ENCODE measurements around the gene PRRG4. TPM values are rescaled to one million over a fixed set of nuclear protein-coding genes. Genes with fewer than 3 reads are reported as not detected.

Gene PRRG4
- total RNA-seq, 1 experiment from 2014 or later: 1.2 TPM

DNA sequence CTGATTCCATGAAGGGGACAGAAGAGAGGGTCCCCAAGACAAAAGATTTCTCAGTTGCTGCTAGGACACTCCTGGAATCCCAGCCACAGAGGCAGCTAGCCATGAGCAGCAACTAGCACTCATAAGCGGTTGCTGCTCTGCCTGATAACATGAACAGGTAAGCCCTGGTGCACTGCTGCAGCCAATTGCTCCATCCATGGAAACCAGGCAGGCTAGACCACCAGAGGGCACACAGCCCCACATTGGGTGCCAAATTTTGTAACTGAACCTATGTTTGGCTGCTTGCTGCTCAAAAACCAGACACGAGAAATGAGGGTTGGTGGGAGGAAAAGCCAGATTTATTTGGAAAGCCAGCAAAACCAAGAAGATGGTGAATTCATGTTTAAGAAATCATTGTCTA lies 40.9 kb downstream of the PRRG4 start:
- Histone ChIP-seq H3K4ac (ENCODE audit: low read depth, low read length) (no peak overlapping the region), H3K4me2 (ENCODE audit: insufficient read depth, insufficient read length, low read length) (no peak overlapping the region), H2AFZ (ENCODE audit: low read length) (no peak overlapping the region), H3K14ac (ENCODE audit: insufficient read depth, low read length) (no peak overlapping the region), H3T11ph (ENCODE audit: low read length) (no peak overlapping the region), H3K4me1 (ENCODE audit: insufficient read depth, low read length) (no peaks in the 10 kb centered on the region), H2BK120ac (ENCODE audit: low read depth, low read length, poor library complexity, severe bottlenecking) (no peak overlapping the region), H3K9me3 (ENCODE audit: control insufficient read depth, low read depth, low read length) (no peaks in the 10 kb centered on the region), H4K91ac (ENCODE audit: insufficient read length, low read depth, low read length) (no peak overlapping the region), H2AK5ac (ENCODE audit: insufficient read length, low read length) (no peak overlapping the region), H3K79me2 (ENCODE audit: insufficient read depth, low read length) (no peaks in the 10 kb centered on the region), H2BK15ac (ENCODE audit: low read depth, low read length) (no peak overlapping the region), H4K20me1 (ENCODE audit: control insufficient read depth, insufficient read depth, insufficient read length) (no peaks in the 10 kb centered on the region), H3K23me2 (ENCODE audit: insufficient read length, low read depth, low read length, poor library complexity, severe bottlenecking) (no peaks in the 10 kb centered on the region), H3K79me1 (ENCODE audit: insufficient read depth, low read depth, low read length, poor library complexity, severe bottlenecking) (no peaks in the 10 kb centered on the region), H2BK5ac (ENCODE audit: insufficient read length, low read length) (no peak overlapping the region), H3K27me3 (ENCODE audit: insufficient read depth, low read length) (no peaks in the 10 kb centered on the region), H3K56ac (ENCODE audit: insufficient read length, low read depth, low read length) (no peak overlapping the region), H2BK20ac (ENCODE audit: low read depth, low read length, poor library complexity, severe bottlenecking) (no peak overlapping the region), H3K23ac (ENCODE audit: insufficient read length, low read depth, low read length) (no peak overlapping the region), H3K18ac (ENCODE audit: insufficient read length, low read depth, low read length) (no peak overlapping the region), H2BK12ac (ENCODE audit: insufficient read length, low read depth, low read length) (no peak overlapping the region), H3K9ac (ENCODE audit: extremely low read depth, insufficient read length, low read length) (no peak overlapping the region), H4K5ac (ENCODE audit: insufficient read length, low read depth, low read length) (no peak overlapping the region), H3K27ac (ENCODE audit: insufficient read length, low read depth, low read length) (no peak overlapping the region), H4K8ac (replicated peaks; ENCODE audit: insufficient read length, low read depth, low read length) (no peak overlapping the region)
- peak; percentile 78 for DNase-seq
- peak overlapping the region in 1 of 3 experiments; percentile 74; a peak in 2 of 7 replicates for H3K27ac Mint-ChIP-seq
- peaks cover 17 to 21% of the 10 kb centered on the region in 2 experiments for H3K4me1 Mint-ChIP-seq
- peaks cover 5 to 21% (median 7%) of the 10 kb centered on the region in 3 experiments; a peak in 4 of 7 replicates for H3K36me3 Mint-ChIP-seq (ENCODE audit: insufficient read depth in 1 of 3, low read depth in 3 of 3)
- no CpG with 5 or more reads among the region's 2 CpGs for WGBS (ENCODE audit: extremely low coverage, insufficient read length, low lambda C conversion rate)
- no peak overlapping the region; a peak in 1 of 5 replicates for H3K4me3 Mint-ChIP-seq
- no peaks in the 10 kb centered on the region for H3K27me3 Mint-ChIP-seq (ENCODE audit: low read depth)
- peaks cover 20 to 23% of the 10 kb centered on the region in 2 experiments for H3K9me3 Mint-ChIP-seq
- peak; percentile 73 for TF ChIP-seq CTCF (conservative IDR thresholded peaks at IDR 0.05)

Data from H9 (cell line).